Esophagus squamous epithelium (tissue), 4 donors: ENCODE results near the gene SLC29A4.
"Not testable (repeated sequence)": the region's sequence is repeated elsewhere in the genome, so short reads cannot be mapped to it uniquely, and the experiment has no call there.

Experiments used
- CTCF ChIP-seq, 6 experiments: fragments of 450-650 bp in 4 of 6; fragments of 200-600 bp in 2 of 6; sonication (generic) in 2 of 6; IDR thresholded peaks; one replicate each; pipeline ENCODE4 v1.5.1; 2016 to 2019; ENCODE audit warnings: antibody characterized with exemption in 6 of 6, mild to moderate bottlenecking in 4 of 6, moderate library complexity in 4 of 6
- POLR2A ChIP-seq, 4 donors: fragments of 450-650 bp; IDR thresholded peaks; one replicate each; pipeline ENCODE4 v1.6.1; 2017; ENCODE audit warnings: antibody characterized with exemption in 4 of 4, mild to moderate bottlenecking in 4 of 4, moderate library complexity in 3 of 4

DNA sequence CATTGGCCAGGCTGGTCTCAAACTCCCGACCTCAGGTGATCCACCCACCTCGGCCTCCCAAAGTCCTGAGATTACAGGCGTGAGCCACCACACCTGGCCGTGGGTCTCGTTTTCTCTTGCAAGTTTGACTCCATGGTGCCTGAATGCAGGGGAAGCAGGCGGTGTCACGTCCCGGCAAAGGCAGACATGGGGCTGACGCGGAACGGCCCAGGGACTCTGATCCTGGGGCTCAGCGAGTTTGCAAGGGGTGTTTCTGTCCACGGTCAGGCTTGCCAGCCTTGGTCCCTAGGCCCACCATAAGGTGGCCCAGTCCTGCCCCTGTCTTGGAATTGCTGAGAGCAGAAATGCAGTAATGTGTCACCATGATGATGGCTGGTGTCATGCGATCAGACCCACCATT is 6.6 kb upstream of the SLC29A4 start:
- TF ChIP-seq CTCF, POLR2A (IDR thresholded peaks at IDR 0.05): not testable (repeated sequence)
